HepG2 (cell line): Measurements from ENCODE around the gene PCBD2. TPM values are rescaled to one million over a fixed set of nuclear protein-coding genes. Genes with fewer than 3 reads are reported as not detected.

Experiments
- AGO1 ChIP-seq: fragments of 200-400 bp; formaldehyde crosslinking; IDR thresholded peaks from 2 replicates; pipeline ENCODE4 v1.6.1; 2017; ENCODE audit warnings: mild to moderate bottlenecking, low read depth, low read length, moderate library complexity; ENCODE audit not compliant: poor library complexity, severe bottlenecking
- CREB1 ChIP-seq, 2 experiments: fragments of 450-650 bp in 1 of 2; IDR thresholded peaks; 2 replicates each; pipeline ENCODE4 v1.6.1; 2016 to 2017; ENCODE audit warnings: control low read depth in 1 of 2, mild to moderate bottlenecking in 1 of 2, missing compliant biosample characterization in 1 of 2, missing genetic modification characterization in 1 of 2
- CTCF ChIP-seq: sonication (generic); formaldehyde crosslinking; IDR thresholded peaks from 2 replicates; pipeline ENCODE4 v1.5.0; 2020; ENCODE audit warnings: mild to moderate bottlenecking, missing genetic modification reagents, moderate library complexity
- FOXJ3 ChIP-seq: sonication (generic); formaldehyde crosslinking; IDR thresholded peaks from 2 replicates; pipeline ENCODE4 v1.4.0; 2020; ENCODE audit warnings: missing genetic modification reagents, mild to moderate bottlenecking, borderline replicate concordance
- GFI1 ChIP-seq: sonication (generic); formaldehyde crosslinking; IDR thresholded peaks from 2 replicates; pipeline ENCODE4 v1.5.0; 2020; ENCODE audit warnings: missing genetic modification reagents, mild to moderate bottlenecking, borderline replicate concordance
- HNF1B ChIP-seq: sonication (generic); formaldehyde crosslinking; IDR thresholded peaks from 2 replicates; pipeline ENCODE4 v1.5.1; 2020; ENCODE audit warnings: mild to moderate bottlenecking, moderate library complexity, missing genetic modification reagents
- PRMT3 ChIP-seq: sonication (generic); formaldehyde crosslinking; IDR thresholded peaks from 2 replicates; pipeline ENCODE4 v1.8.1; 2022; ENCODE audit warnings: low read depth, mild to moderate bottlenecking, moderate library complexity, missing genetic modification reagents, borderline replicate concordance
- REL ChIP-seq: sonication (generic); formaldehyde crosslinking; conservative IDR thresholded peaks from 2 replicates; pipeline ENCODE4 v1.8.0; 2022; ENCODE audit warnings: mild to moderate bottlenecking, missing genetic modification reagents, moderate library complexity
- REXO4 ChIP-seq: sonication (generic); formaldehyde crosslinking; IDR thresholded peaks from 2 replicates; pipeline ENCODE4 v1.8.0; 2022; ENCODE audit warnings: missing genetic modification reagents, mild to moderate bottlenecking, borderline replicate concordance
- ZC3H13 ChIP-seq: sonication (generic); formaldehyde crosslinking; IDR thresholded peaks from 2 replicates; pipeline ENCODE4 v1.8.1; 2023; ENCODE audit warnings: mild to moderate bottlenecking, missing genetic modification reagents, moderate library complexity
- ZNF382 ChIP-seq: sonication (generic); formaldehyde crosslinking; IDR thresholded peaks from 2 replicates; pipeline ENCODE4 v1.5.0; 2020; ENCODE audit warnings: missing genetic modification reagents, mild to moderate bottlenecking, borderline replicate concordance
- ZNF572 ChIP-seq: sonication (generic); formaldehyde crosslinking; IDR thresholded peaks from 2 replicates; pipeline ENCODE4 v1.5.1; 2020; ENCODE audit warnings: mild to moderate bottlenecking, missing genetic modification reagents
- ZNF713 ChIP-seq: sonication (generic); formaldehyde crosslinking; IDR thresholded peaks from 2 replicates; pipeline ENCODE4 v1.4.0; 2020; ENCODE audit warnings: mild to moderate bottlenecking, missing genetic modification reagents
- ZSCAN29 ChIP-seq: sonication (generic); formaldehyde crosslinking; conservative IDR thresholded peaks from 2 replicates; pipeline ENCODE4 v1.4.0; 2020; ENCODE audit warnings: mild to moderate bottlenecking, missing genetic modification reagents
- ZSCAN31 ChIP-seq: sonication (generic); formaldehyde crosslinking; IDR thresholded peaks from 2 replicates; pipeline ENCODE4 v1.5.0; 2020; ENCODE audit warnings: low read depth, mild to moderate bottlenecking, missing genetic modification reagents
- polyA plus RNA-seq, 8 experiments: library from polyadenylated mRNA; depleted of rRNA in 3 of 8; stranded (reverse) in 7 of 8; unstranded in 1 of 8; fragments of >200 nt; fragmentation: Illumina TruSeq in 4 of 8; extraction: Trizol in 4 of 8; gene quantifications; 2 replicates each; pipeline versions ENCODE4 v1.2.1 to v1.2.3, GENCODE V29; 2011 to 2016; ENCODE audit warnings: low read depth in 4 of 8, missing spikeins in 1 of 8, mixed read lengths in 1 of 8; ENCODE audit not compliant: insufficient read depth in 1 of 8
- total RNA-seq, 5 experiments: library from RNA; depleted of rRNA; stranded (reverse); fragments of >200 nt; fragmentation: Illumina TruSeq; extraction: Trizol; gene quantifications; 2 replicates each; pipeline ENCODE4 v1.2.3, GENCODE V29; 2016; ENCODE audit warnings: low read depth in 1 of 5
- TF ChIP-seq, protein P1 (sequence below): sonication (generic); formaldehyde crosslinking; IDR thresholded peaks from 2 replicates; pipeline ENCODE4 v1.4.0; 2020; ENCODE audit warnings: missing genetic modification reagents

PCBD2 gene
- total and polyA plus RNA-seq, 2 of the 13 experiments (the other 11 are each of a cell fraction or from before 2014, with no cell fraction given), result 5.5 to 12.0 TPM

DNA sequence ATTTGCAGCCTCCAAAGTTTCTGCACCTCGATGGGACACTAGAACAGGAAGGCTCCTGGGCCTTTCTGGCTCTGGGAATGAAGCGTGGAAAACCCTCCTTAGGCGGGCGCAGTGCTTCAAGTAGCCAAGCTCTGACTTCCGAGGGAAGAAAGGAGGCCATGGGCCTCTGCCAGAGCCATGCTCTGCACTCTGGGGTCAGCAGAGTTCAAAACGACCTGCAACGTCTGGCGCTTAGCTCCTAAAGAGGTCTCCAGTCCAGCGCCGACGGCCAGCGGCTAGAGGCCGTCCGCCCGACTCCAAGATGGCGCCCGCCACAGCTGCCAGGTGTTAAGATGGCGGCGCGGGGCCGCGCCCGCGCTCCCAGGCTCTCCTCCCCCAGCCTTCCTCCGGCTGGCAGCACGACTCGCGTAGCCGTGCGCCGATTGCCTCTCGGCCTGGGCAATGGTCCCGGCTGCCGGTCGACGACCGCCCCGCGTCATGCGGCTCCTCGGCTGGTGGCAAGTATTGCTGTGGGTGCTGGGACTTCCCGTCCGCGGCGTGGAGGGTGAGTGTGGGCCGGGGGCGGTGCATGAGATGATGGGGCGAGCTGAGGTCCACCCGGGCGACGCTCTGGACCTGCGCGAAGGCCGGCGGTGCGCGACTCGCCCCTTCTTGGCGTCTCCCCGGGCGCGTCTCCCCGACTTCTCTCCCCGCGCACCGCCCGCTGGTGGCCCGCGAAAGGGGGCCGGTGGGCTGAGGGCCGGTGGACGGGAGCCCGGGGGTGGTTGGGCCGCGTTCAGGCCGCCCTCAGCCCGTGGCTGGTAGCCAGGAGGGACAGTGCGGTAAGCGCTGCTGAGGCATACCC is 30.7 kb upstream of the PCBD2 start, which contains the start of gene TXNDC15 (continued):
- TF ChIP-seq HNF1B (CRISPR knock-in tag), result peak; percentile 30; the same call in 1 of the 2 replicates
- no peak for TF ChIP-seq REXO4 (CRISPR knock-in tag)
- TF ChIP-seq, protein P1, sequence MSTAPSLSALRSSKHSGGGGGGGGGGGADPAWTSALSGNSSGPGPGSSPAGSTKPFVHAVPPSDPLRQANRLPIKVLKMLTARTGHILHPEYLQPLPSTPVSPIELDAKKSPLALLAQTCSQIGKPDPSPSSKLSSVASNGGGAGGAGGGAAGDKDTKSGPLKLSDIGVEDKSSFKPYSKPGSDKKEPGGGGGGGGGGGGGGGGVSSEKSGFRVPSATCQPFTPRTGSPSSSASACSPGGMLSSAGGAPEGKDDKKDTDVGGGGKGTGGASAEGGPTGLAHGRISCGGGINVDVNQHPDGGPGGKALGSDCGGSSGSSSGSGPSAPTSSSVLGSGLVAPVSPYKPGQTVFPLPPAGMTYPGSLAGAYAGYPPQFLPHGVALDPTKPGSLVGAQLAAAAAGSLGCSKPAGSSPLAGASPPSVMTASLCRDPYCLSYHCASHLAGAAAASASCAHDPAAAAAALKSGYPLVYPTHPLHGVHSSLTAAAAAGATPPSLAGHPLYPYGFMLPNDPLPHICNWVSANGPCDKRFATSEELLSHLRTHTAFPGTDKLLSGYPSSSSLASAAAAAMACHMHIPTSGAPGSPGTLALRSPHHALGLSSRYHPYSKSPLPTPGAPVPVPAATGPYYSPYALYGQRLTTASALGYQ (CRISPR knock-in tag), result peak; percentile 81; the same call in 1 of the 2 replicates
- TF ChIP-seq ZNF572 (CRISPR knock-in tag), result no peak; the same call in 1 of the 2 replicates
- TF ChIP-seq ZSCAN29 (CRISPR knock-in tag), result peak; percentile 76; the same call in 1 of the 2 replicates
- TF ChIP-seq REL (CRISPR knock-in tag), result no peak
- no peak; the same call in none of the 2 replicates for TF ChIP-seq ZC3H13 (CRISPR knock-in tag)
- TF ChIP-seq ZNF713, result no peak
- TF ChIP-seq FOXJ3 (CRISPR knock-in tag), result peak; percentile 55; the same call in 1 of the 2 replicates
- peak; percentile 32; the same call in 1 of the 2 replicates for TF ChIP-seq CTCF (CRISPR knock-in tag)
- TF ChIP-seq CREB1 (IDR thresholded peaks at IDR 0.05), result 0 out of 2 replicates have a peak, but pooled peaks have one; percentile 38
- no peak for TF ChIP-seq CREB1 (CRISPR knock-in tag; IDR thresholded peaks at IDR 0.05)
- 0 out of 2 replicates have a peak, but pooled peaks have one; percentile 51 for TF ChIP-seq PRMT3 (CRISPR knock-in tag)
- TF ChIP-seq ZNF382 (CRISPR knock-in tag), result no peak
- TF ChIP-seq GFI1 (CRISPR knock-in tag), result 0 out of 2 replicates have a peak, but pooled peaks have one; percentile 37
- TF ChIP-seq AGO1, result peak; percentile 45
- TF ChIP-seq ZSCAN31 (CRISPR knock-in tag), result peak; percentile 90
